HG03565 (cell line): ENCODE measurements around the gene CDH12.

Experiments used
- ATAC-seq: cut with Tn5 transposase; IDR thresholded peaks from one replicate; pipeline ENCODE4 v1.9.1; 2021; ENCODE audit warnings: mild to moderate bottlenecking, moderate library complexity; ENCODE audit not compliant: unreplicated experiment

Gene CDH12

DNA sequence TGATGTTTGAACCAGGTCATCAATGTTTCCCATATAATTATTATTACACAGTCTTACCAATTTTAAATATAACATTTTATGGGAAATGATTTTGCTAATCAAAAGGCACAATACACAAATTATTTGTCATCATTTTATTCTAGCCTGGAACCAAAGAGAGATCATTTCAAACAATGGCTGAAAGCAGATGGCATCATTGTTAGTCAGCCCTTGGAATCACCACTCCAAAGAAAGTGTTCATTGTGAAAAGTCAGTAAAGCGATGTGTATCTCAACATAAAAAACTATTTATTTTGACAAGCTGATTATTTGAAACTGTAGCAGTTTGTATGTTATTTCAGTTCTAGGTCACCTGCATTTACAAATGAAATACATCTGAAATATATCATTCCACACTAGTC lies 1068.7 kb downstream of the CDH12 start:
- no peak for ATAC-seq

DNA sequence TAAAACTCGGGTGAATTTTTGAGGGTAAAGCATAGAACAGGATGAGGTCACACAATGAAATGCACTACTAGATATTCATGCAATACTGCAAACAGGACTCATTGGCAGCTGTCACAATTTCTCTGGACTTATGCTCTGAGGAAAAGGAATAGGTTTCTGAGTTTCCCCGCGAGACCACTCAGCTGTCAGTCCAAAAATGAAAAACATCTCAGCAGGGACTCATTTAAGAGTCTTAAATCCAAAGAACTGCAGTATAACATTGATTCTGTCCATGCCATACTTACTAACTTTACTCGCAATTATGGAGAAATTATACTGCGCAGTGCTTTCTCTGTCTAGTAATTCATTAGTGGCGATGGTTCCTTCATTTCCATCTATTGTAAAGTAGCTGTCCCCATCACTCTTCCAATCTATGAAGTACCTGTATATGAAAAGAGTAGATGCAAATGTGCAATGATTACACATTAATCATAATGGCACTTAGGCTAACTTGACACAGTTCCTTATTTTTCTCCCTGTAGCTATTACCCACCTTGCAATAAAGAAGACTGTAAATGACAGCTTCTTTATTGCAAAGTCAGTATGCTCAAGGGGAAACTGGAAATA lies 1070.0 kb downstream of the CDH12 start:
- no peak for ATAC-seq

DNA sequence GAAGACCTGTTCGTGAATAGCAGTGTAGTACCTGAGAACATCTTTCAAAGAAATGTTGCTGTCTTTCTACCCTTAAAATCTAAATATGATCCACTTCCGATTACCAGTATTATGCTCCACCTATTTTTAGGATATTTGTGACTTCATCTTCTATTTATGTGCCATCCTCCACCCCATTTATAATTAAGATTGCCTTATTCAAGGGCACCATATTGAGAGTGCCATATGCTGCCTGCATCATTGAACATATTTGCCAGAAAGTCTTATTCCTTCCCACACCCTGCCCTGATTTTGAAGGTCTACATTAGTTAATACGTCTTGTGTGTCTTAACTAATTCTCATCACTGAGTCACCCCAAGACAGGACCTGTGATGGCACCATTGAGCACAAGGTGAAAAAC lies 1076.7 kb downstream of the CDH12 start:
- no peak for ATAC-seq

DNA sequence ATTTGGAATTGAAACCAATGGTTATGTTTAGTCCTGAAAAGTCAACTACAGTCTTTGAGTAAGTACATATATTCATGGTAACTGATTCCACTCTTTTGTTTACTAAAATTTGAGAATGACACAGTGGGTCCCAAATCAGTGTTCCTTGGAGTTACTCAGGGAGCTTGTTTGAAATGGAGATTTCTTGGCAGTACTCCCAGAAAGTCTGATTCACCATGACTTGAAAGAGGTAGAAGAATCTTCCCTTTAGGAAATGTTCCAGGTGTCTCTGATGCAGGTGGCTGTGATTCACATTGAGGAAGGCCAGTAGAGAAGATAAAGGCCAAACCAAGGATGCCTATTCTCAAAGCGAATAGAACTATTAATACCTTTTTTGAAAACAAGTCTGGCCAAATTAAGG lies 1078.3 kb downstream of the CDH12 start:
- no peak for ATAC-seq

DNA sequence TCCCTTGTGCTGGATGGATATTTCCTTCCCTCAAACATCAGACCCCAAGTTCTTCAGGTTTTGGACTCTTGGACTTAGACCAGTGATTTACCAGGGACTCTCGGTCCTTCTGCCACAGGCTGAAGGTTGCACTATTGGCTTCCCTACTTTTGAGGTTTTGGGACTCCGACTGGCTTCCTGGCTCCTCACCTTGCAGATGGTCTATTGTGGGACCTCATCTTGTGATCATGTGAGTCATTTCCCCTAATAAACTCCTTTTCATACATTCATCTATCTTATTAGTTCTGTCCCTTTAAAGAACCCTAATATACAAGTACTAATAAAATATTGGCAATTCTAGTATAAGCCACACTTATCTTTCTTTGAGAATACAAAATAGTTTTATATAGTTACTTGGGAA lies 1078.9 kb downstream of the CDH12 start:
- no peak for ATAC-seq

DNA sequence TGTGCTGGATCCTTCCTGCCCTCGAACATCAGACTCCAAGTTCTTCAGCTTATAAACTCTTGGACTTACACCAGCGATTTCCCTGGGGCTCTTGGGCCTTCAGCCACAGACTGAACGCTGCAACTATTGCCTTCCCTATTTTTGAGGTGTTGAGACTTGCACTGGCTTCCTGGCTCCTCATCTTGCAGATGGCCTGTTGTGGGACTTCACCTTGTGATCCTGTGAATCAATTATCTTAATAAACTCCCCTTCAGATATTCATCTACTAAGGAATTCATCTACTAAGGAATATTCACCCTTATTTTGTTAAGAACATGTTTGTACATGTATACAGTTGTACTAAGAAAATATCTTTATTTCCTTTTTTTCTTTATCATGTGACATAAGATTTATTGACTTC lies 1079.7 kb downstream of the CDH12 start:
- no peak for ATAC-seq

DNA sequence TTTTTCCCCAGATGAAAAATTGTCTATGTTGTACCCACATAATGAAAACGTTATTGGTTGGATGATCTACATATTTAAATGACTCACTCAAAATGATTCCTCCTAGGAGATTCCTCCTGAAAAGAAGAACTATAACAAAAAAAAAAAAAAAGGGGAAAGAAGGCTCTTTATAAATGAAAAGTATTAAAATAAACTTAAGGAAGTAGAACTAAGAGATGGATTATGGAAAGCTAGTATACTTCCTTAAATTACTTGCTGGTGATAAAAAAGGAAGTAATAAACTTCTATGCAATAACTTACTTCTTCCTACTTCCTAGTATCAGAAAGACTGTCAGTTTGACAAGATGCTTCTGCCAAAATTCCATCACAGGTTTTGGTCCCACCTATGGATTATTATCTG lies 1087.7 kb downstream of the CDH12 start:
- no peak for ATAC-seq

DNA sequence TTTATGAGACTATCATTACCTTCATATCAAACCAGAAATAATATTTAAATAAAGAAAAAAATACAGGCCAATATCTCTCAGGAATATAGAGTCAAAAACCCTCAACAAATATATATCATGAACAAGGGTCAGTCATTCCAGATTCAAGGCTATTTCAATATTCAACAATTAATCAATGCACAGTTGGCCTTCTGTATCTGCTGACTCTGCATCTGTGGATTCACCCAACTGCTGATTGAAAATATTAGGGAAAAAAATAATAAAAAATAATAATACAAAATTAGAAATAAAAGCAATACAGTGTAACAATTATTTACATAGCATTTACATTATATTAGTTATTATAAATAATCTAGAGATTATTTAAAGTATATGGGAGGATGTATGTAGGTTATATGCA lies 1114.0 kb downstream of the CDH12 start:
- no peak for ATAC-seq

DNA sequence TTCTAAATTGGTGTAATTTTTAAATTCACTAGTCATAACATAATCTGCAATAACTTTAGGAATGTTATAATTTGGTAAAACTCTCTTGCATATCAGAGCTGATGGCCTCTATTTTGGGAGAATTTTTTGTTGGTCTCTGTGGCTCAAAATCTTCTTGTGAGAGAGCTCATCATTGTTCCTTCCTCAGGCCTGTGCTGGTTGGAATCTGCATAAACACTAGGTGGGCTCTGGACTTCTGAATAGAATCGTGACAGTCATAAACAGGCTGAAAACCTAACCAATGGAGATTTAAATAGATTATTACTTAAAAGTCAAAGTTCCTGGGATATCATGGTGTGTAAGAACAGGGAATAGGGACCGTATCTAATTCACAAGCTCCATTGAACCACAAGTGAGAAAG lies 1129.6 kb downstream of the CDH12 start:
- no peak for ATAC-seq

DNA sequence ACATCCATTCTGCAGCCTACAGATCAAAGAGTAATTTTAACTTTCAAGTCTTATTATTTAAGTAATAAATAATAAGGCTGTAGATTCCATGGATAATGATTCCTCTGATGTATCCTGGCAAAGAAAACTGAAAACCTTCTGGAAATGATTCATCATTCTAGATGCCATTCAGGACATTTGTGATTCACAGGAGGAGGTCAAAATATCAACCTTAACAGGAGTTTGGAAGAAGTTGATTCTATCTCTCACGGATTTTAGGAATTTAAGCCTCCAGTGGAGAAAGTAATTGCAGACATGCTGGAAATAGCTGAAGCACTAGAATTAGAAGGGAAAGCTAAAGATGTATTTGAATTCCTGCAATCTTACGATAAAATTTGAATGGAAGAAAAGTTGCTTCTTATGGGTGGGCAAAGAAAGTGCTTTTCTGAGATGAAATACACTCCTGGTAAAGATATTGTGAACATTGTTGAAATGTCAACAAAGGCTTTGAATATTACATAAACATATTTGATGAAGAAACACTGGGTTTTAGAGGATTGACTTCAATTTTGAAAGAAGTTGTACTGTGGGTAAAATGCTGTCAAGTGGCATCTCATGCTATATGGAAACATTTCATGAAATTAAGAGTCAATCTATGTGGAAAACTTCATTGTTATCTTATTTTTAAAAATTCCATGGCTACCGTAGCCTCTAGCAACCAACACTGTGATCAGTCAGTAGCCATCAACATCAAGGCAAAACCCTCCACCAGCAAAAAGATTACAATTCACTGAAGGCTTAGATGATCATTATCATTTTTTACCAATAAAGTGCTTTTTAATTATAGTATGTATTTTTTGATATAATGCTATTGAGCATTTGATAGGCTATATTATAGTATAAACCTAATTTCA lies 1141.0 kb downstream of the CDH12 start:
- no peak for ATAC-seq

DNA sequence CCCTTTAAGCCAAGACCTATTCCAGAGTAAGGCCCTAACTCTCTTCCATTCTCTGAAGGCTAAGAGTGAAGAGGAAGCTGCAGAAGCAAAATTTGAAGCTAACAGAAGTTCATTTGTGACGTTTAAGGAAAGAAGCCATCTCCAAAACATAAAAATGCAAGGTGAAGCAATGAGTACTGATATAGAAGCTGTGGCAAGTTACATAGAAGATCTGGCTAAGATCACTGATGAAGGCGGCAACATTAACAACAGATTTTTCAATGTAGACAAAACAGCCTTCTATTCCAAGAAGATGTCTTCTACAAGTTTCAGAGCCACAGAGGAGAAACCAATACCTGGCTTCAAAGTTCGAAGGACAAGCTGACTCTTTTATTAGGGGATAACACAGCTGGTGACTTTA lies 1143.4 kb downstream of the CDH12 start:
- ATAC-seq: no peak

DNA sequence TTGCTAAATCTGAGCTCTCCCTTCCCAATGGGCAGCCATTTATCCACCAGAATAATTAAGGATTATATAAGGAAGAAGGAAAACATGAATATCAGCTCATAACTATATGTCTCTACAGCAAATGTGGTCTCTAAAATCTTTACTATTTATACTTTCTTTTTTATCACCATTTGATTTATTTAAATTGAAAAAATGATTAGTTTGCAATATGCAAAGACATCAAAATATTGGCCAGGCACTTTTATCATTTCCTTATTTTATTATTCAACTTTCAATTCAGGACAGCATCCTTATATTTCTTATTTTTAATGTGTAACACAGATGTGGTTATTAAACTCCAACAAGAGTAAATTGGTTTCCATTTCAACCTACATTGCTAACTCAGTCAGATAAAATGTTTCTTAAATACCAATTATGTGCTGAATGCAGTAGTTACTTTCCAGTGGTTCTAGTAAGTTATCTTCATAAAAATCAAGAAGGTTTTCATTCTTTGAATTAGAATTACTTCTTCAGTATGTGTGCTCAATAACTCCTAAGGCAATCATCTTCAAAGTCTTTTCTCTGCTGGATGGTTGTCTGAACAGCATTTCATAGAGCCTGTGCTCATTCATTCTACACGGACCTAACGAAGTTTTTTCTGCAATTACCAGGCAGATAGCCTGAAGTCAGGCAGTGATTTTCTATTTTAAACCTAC lies 1148.0 kb downstream of the CDH12 start:
- no peak for ATAC-seq

DNA sequence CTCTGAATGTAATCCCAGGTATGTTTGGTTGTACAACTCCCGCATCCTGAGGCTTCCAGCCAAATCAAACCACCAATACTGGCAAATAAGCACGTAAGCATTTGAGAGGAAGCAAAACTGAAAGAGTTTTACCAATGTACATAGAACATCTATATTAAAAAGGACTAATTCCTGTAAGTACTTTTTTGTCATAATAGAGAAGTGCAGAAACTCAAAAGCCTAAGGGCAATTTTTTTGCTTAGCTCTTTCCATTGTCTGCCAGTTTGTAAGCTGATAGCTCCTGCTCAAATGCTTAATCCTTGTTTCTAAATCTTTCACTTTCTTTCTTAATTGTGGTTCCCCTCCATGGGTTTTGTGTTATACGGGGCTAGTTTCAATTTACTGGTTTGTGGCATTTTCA lies 1151.8 kb downstream of the CDH12 start:
- ATAC-seq: no peak
